Measurements from ENCODE around the gene NDUFB2. TPM values are rescaled to one million over a fixed set of nuclear protein-coding genes. Genes with fewer than 3 reads are reported as not detected.

The NDUFB2 gene
- total and polyA plus RNA-seq, 9 of the 15 experiments (the other 6 are each of a cell fraction or from before 2014, with no cell fraction given), result 220 to 2,075 (median 320) TPM

DNA sequence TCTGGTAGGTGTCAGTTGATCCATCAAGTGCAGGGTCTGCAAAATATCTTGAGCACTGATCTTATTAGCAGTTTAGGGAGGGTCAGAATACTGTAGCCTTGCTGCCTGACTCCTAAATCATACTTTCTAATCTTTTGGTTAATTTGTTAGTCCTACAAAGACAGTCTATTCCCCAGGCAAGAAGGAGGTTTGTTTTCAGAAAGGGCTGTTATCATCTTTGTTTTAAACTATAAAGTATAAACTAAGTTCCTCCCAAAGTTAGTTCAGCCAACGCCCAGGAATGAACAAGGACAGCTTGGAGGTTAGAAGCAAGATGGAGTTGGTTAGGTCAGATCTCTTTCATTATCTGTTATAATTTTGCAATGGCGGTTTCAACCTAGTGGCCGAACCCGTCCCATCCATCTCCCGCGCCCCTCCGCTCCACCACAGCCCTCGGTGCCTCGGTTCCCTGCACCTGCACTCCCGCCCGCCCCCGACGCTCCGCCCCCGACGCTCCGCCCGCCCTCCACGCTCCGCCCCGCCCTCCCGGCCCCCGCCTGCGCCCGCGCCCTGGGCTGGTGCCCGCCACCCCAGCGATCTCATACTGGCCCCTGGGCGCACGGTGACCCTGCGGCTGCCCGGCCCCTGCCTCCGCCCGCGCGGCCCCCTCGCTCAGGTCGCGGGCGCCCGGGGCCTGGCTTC lies 24.0 kb upstream of the NDUFB2 start, which contains the start of gene ADCK2 (continued):
- TF ChIP-seq, protein P1, sequence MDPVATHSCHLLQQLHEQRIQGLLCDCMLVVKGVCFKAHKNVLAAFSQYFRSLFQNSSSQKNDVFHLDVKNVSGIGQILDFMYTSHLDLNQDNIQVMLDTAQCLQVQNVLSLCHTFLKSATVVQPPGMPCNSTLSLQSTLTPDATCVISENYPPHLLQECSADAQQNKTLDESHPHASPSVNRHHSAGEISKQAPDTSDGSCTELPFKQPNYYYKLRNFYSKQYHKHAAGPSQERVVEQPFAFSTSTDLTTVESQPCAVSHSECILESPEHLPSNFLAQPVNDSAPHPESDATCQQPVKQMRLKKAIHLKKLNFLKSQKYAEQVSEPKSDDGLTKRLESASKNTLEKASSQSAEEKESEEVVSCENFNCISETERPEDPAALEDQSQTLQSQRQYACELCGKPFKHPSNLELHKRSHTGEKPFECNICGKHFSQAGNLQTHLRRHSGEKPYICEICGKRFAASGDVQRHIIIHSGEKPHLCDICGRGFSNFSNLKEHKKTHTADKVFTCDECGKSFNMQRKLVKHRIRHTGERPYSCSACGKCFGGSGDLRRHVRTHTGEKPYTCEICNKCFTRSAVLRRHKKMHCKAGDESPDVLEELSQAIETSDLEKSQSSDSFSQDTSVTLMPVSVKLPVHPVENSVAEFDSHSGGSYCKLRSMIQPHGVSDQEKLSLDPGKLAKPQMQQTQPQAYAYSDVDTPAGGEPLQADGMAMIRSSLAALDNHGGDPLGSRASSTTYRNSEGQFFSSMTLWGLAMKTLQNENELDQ (CRISPR knock-in tag; IDR thresholded peaks at IDR 0.05; ENCODE audit: borderline replicate concordance), result no peak
- TF ChIP-seq ZNF785 (CRISPR knock-in tag; IDR thresholded peaks at IDR 0.05) (no peak), RCOR1 (IDR thresholded peaks at IDR 0.05; ENCODE audit: borderline replicate concordance in 1 of 2, low read depth in 2 of 2, low read length in 2 of 2) (no peak), HNRNPL (IDR thresholded peaks at IDR 0.05; ENCODE audit: low read depth, low read length) (peak; percentile 38; the same call in 1 of the 2 replicates), DNMT1 (IDR thresholded peaks at IDR 0.05) (no peak), ASH1L (IDR thresholded peaks at IDR 0.05; ENCODE audit: borderline replicate concordance, low read depth, partially characterized antibody) (no peak), ADNP (tag; IDR thresholded peaks at IDR 0.05) (no peak)
- TF ChIP-seq, protein P2, sequence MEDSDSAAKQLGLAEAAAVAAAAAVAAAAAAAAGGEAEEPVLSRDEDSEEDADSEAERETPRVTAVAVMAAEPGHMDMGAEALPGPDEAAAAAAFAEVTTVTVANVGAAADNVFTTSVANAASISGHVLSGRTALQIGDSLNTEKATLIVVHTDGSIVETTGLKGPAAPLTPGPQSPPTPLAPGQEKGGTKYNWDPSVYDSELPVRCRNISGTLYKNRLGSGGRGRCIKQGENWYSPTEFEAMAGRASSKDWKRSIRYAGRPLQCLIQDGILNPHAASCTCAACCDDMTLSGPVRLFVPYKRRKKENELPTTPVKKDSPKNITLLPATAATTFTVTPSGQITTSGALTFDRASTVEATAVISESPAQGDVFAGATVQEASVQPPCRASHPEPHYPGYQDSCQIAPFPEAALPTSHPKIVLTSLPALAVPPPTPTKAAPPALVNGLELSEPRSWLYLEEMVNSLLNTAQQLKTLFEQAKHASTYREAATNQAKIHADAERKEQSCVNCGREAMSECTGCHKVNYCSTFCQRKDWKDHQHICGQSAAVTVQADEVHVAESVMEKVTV (CRISPR knock-in tag; IDR thresholded peaks at IDR 0.05), result no peak
- TF ChIP-seq, protein P3, sequence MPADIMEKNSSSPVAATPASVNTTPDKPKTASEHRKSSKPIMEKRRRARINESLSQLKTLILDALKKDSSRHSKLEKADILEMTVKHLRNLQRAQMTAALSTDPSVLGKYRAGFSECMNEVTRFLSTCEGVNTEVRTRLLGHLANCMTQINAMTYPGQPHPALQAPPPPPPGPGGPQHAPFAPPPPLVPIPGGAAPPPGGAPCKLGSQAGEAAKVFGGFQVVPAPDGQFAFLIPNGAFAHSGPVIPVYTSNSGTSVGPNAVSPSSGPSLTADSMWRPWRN (IDR thresholded peaks at IDR 0.05; ENCODE audit: low read depth), result no peak
- TF ChIP-seq, protein P4, sequence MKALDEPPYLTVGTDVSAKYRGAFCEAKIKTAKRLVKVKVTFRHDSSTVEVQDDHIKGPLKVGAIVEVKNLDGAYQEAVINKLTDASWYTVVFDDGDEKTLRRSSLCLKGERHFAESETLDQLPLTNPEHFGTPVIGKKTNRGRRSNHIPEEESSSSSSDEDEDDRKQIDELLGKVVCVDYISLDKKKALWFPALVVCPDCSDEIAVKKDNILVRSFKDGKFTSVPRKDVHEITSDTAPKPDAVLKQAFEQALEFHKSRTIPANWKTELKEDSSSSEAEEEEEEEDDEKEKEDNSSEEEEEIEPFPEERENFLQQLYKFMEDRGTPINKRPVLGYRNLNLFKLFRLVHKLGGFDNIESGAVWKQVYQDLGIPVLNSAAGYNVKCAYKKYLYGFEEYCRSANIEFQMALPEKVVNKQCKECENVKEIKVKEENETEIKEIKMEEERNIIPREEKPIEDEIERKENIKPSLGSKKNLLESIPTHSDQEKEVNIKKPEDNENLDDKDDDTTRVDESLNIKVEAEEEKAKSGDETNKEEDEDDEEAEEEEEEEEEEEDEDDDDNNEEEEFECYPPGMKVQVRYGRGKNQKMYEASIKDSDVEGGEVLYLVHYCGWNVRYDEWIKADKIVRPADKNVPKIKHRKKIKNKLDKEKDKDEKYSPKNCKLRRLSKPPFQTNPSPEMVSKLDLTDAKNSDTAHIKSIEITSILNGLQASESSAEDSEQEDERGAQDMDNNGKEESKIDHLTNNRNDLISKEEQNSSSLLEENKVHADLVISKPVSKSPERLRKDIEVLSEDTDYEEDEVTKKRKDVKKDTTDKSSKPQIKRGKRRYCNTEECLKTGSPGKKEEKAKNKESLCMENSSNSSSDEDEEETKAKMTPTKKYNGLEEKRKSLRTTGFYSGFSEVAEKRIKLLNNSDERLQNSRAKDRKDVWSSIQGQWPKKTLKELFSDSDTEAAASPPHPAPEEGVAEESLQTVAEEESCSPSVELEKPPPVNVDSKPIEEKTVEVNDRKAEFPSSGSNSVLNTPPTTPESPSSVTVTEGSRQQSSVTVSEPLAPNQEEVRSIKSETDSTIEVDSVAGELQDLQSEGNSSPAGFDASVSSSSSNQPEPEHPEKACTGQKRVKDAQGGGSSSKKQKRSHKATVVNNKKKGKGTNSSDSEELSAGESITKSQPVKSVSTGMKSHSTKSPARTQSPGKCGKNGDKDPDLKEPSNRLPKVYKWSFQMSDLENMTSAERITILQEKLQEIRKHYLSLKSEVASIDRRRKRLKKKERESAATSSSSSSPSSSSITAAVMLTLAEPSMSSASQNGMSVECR (CRISPR knock-in tag; IDR thresholded peaks at IDR 0.05), result no peak; the same call in 1 of the 2 replicates
- TF ChIP-seq, protein P5, sequence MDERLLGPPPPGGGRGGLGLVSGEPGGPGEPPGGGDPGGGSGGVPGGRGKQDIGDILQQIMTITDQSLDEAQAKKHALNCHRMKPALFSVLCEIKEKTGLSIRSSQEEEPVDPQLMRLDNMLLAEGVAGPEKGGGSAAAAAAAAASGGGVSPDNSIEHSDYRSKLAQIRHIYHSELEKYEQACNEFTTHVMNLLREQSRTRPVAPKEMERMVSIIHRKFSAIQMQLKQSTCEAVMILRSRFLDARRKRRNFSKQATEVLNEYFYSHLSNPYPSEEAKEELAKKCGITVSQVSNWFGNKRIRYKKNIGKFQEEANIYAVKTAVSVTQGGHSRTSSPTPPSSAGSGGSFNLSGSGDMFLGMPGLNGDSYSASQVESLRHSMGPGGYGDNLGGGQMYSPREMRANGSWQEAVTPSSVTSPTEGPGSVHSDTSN (CRISPR knock-in tag; IDR thresholded peaks at IDR 0.05; ENCODE audit: low read depth), result no peak
- TF ChIP-seq, protein P5 (tag; conservative IDR thresholded peaks at IDR 0.05; ENCODE audit: low read depth), result peak; percentile 40; the same call in 1 of the 2 replicates
- TF ChIP-seq, protein P6, sequence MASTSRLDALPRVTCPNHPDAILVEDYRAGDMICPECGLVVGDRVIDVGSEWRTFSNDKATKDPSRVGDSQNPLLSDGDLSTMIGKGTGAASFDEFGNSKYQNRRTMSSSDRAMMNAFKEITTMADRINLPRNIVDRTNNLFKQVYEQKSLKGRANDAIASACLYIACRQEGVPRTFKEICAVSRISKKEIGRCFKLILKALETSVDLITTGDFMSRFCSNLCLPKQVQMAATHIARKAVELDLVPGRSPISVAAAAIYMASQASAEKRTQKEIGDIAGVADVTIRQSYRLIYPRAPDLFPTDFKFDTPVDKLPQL (IDR thresholded peaks at IDR 0.05; ENCODE audit: extremely low read depth, insufficient read length), result no peak

Measured in K562 (cell line).